GM19463 (cell line): Measurements from ENCODE around the gene PGAP3.

Experiments used
- ATAC-seq: cut with Tn5 transposase; IDR thresholded peaks from one replicate; pipeline ENCODE4 v1.9.1; 2021; ENCODE audit warnings: mild to moderate bottlenecking, moderate library complexity; ENCODE audit not compliant: unreplicated experiment

PGAP3 gene

DNA sequence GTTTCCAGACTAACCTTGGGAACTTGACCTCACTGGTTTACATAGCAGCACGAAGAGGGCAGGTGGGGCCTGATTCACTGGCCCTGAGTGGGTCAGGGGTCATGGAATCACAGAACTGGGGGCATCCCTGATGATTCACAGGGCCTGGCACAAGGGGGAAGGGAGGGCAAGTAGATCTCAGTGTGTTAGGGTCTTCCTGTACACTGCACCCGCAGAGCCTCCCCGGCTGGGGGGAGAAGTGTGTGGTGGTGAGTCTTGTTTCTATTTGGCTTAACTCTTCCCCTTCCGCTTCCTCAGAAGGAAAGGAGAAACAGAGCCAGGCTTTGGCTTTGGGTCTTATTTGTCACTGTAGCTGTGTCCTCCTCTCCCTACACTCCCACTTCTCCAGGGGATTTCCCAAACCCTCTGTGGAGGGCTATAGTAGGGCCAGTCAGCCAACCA lies 47.2 kb downstream of the PGAP3 start:
- no peak for ATAC-seq

DNA sequence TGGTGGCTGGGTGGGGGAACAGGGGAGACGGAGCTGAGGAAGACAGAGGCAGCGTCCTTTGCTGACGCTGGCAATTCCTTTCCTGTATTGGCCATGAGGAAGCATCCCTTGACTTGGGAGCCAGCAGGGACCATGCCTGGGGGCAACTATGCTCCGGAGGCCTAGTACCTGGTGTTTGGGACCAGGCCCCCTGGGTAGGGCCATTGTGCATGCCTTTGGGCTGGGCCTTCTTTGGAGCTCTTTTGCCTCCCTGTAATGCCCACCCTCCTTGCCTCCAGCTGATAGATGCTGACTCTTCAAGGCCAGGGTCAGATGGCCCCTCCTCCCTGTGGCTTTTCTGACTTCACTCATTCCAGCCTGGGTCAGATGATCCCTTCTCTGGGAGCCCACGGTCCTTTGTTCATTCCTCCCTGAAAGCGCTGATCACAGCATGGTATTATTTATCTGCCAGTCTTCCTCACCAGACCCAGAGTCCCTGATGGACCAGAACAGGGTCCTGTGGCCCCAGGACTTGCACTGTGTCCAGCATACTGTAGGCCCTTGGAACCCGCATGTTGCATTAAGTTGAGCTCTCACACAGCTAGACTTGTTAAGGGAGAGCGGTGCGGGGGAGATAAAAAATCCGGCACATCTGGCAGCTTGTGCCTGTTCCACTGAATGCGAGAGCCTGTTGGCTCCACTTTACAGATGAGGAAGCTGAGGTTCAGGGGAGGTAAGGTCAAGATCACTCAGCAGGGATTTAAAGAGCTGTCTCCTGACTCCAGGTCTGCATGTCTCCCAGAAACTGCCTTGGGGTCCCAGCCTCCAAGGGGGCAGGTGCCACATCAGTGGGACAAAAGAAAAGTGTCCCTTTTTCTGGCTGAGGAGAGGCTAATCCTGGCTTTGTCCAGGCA lies 48.0 kb downstream of the PGAP3 start:
- ATAC-seq: no peak

DNA sequence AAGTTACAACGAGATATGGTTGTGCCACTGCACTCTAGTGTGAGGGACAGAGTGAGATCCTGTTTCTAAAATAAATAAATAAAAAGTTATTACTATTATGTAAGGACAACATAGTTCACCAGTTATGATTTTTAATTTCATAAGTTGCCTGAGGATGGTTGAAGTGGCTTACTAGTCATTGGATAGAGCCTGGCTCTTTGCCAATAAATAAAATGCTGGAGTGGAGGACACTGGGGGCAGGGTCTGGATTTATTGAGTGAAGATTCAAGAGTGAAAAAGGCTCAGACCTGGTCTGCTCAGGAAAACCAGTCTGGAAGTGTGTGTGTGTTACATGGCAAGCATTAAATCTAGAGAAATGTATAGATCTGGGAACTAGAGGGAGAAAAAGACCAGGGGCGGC lies 48.8 kb downstream of the PGAP3 start:
- no peak for ATAC-seq

DNA sequence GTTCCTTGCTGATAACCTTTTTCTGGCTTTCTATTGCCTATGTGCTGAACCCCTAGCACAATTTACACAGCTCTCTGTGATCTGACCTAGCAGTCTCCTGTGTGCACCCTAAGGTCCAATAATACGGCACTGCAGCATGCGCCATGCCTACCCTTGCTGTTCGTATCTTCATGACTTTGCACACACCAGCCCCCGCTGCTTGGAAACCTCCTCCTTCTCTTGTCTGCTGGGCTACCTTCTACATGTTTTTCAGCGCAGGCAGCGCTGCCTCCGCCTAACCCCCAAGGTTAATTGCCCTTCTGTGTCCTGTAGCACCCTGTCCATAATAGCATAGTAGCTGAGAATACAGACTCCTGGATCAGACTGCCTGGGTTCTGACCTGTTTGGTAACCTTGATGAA lies 49.5 kb downstream of the PGAP3 start:
- no peak for ATAC-seq

DNA sequence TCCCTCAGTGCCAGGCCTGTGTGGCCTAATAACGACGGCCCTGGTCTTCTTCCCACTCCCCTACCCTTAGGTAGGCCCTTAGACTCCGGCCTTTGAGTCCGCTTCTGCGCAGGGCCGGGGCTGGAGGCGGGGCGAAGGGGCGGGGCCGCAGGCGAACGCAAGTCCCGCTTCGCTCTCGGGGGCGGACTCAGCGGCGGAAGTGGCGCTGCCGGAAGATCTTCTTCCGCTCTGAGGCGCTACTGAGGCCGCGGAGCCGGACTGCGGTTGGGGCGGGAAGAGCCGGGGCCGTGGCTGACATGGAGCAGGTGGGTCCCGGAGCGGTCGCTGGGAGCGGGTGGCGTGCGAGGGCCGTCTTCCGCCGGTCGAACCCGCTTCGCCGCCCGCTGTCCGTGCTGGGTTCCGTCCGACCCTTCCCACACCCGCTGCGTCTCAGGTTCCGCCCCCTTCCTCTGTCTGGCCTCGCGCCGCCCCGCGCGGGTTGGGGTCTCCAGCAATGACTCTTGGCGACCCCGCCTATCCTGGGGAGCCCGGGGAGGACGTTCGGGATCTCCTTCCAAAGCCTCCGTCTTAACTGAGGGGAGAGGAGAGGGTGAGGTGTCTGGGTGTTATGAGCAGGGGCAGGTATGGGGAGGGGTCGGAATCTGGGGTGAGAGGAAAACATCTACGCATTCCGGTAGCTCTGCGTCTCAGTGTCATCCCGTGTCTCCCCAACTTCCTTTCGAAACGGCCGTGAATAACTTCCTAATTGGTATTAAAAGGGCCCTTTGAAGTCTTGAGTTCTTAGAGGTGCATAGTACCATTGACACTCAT lies 50.7 kb downstream of the PGAP3 start, which contains the start of gene STARD3:
Gene STARD3 (plus strand): TSS at position 218 of the 810 bp plus-strand sequence. CDS start 16,388 bp downstream, outside the sequence.
- peak; percentile 77 for ATAC-seq

DNA sequence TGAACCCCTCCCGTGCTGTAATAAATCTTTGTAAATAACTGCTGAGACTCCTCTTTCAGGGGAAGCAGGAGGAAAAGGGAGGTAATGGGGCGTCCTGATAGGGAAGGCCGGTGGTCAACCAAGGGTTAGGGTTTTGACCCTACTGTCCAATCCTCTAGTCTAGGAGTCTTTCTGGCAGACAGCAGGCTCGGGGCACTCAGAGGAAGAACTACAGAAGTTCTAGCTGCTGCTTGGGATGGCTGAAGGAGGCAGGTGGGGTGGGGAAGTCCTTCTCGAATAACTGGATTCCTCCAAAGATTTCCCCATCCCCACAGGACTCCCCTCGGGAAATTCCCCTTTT lies 51.3 kb downstream of the PGAP3 start:
- ATAC-seq: peak; percentile 11

DNA sequence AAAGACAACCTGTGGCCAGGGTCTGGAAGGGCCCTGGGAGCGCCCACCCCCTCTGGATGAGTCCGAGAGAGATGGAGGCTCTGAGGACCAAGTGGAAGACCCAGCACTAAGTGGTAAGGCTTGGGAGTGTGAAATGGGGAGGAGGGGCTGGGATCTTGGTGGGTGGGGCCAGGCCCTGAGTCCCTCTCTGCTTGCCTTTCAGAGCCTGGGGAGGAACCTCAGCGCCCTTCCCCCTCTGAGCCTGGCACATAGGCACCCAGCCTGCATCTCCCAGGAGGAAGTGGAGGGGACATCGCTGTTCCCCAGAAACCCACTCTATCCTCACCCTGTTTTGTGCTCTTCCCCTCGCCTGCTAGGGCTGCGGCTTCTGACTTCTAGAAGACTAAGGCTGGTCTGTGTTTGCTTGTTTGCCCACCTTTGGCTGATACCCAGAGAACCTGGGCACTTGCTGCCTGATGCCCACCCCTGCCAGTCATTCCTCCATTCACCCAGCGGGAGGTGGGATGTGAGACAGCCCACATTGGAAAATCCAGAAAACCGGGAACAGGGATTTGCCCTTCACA lies 52.2 kb downstream of the PGAP3 start:
- ATAC-seq: no peak

DNA sequence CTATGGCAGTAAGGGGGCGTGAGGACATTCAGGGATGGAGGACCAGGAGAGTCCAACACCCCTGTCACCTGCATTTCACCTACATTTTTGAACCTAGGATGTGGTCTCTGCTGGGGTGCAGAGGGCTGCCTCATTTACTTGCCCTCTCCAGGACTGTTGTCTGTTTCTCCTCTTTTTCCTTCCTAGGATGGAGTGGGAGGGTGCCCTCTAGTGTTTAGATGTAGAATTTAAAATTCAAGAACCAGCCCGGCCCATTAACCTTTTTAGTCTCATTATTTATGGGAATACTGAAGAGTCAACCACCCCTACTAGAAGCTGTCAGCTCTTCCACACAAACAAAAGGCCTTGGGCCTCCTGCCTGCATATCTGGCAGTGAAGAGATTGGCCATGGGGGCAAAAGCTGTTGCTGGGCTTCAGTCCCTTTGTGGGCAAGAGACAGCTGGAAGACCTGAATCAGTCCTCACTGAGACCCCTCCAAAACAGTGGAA lies 53.4 kb downstream of the PGAP3 start:
- ATAC-seq: no peak

DNA sequence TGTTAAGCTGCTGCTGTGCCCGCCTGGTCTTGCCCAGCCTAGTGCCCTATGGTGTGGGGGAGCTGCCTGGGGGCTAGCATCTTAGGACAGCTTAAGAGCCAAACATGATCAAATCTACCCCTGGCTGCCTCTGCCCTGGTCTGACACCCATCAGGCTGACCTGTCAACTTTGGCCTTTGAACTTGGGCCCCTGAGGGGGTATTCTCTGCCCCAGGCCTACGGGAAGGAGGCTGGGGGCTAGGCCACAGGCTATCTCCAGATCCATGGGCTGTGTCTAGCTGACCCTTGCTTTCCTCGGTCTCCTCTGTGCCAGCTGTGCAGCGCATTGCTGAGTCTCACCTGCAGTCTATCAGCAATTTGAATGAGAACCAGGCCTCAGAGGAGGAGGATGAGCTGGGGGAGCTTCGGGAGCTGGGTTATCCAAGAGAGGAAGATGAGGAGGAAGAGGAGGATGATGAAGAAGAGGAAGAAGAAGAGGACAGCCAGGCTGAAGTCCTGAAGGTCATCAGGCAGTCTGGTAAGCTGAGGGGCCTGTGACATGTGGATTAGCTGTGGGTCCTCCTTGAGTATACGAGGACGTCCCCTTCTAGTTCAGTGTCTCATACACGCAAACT lies 54.2 kb downstream of the PGAP3 start:
- ATAC-seq: no peak

DNA sequence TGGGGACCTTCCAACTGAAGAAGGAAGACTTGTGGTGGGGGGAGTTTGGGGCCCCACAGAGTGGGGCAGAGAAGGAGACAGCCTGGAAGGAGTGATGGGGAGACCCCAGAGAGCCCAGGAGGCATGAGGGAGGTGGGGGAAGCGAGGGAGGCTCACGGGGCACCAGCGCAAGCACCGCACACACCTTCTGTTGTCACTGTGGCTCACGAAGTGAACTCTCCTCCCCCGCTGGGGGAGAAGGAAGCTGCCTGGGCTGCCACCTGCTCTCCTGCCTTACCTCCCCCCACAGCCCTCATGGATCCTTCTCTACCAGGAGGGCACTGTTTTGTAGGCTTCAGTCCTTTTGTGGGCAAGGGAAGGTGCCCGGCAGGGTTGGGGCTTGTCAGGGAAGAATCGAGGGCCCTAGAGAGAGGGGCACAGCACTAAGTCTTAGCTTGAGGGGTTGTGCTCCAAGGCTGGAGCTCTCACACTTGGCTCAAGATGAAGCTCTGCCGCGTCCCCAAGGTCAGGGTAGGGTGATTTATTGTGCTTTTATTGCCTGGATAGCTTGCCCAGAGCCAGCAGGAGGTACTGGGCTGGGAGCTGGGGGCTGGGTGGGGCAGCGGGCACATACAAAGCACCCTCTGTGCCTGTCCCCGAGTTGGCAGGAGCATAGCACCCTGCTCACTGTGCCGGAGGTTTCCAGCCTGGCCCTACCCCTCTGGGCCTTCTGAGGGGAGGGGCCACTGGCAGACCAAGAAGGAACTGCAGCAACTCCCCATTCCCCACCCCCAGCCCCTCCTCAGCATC lies 55.5 kb downstream of the PGAP3 start:
- ATAC-seq: no peak

DNA sequence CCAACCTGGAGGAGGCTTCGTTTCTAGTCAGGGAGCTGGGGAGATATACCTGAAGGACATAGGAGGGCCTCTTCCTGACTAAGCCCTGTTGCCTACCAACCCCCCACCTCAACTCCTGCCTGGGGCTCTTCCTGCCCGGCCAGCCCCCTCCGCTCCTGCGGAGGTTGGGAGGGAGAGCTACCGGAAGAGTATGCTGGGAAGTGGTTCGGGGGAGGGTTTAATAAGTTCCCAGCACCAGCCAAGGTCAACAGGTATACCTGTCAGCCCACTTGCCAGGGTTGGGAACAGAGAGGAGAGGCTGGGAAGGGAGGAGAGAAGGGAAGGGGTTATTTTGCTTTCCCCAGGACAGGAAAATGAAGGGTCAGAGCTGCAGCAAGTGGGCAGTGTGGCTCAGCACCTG lies 56.5 kb downstream of the PGAP3 start:
- ATAC-seq: no peak

DNA sequence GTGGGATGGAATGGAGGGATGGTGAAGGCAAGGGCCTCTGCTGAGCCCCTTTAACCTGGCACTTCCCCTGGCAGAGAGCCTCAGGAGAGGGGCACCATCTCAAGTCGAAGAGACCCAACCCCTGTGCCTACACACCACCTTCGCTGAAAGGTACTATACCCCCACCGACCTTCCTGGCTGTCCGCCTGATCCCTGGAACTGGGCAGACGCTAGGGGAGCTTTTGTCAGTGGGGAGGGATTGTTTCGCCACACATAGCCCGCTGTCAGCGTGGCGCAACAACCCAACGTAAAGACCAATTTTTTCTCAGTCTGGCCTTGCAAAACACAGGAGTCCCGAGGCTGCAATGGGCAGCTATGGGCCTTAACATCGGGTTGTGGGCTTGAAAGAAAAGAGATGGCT lies 58.0 kb downstream of the PGAP3 start:
- ATAC-seq: no peak

DNA sequence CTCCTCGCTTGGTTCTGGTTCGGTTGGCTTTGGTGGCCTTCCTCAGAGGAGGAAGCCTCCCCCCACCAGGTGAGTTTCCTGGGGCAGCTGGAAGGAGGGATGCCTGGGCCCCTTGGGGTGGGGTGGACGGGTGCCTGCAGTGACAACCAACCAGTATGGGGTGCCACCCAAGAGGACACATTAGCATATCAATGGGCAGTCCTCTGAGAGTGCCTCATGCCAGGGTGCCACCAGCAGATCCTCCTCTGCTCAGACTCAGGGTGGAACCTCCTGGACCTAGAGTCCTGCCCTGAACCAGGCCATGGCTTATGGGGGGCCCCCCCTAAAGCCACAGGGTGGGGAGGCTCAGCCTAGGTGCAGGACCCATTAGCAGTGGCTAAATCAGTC lies 58.4 kb downstream of the PGAP3 start:
- no peak for ATAC-seq

DNA sequence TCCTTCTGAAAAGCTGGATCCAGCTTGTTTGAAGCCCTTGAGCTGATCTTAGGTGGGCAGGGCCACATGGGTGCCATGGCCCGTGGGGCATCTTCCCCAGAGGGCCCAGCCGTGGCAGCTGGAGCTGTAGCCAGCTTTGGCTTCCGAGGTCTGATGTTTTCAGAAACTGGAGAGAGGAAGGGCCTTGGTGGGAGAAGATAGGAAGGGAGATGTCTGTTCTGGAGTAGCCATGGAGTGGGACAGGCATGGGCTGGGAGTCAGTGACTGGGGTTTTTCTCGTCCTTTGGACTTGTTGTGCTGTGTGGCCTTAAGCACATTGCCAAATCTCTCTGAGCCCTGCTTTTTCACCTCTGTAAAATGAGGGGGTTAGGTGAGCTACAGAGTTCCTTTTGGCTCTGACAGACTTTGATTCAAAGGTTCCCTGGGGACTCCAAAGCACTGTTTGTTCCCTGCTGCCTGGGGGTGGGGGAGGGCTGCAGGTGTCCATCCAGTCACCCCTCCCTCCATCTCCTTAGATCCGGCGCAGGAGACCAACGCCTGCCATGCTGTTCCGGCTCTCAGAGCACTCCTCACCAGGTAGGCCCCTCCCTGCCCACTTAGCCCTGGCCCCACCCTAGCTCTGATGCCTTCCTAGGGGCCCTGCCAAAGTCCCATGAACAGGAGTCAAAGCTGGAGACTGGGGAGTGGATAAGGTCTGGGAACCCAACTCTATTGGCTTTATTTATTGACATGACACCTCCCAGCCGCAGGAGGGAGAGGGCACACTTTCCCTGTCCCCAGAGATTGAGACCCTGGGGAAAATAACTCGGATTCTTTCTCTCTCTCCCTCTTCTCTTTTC lies 59.0 kb downstream of the PGAP3 start:
- ATAC-seq: no peak

DNA sequence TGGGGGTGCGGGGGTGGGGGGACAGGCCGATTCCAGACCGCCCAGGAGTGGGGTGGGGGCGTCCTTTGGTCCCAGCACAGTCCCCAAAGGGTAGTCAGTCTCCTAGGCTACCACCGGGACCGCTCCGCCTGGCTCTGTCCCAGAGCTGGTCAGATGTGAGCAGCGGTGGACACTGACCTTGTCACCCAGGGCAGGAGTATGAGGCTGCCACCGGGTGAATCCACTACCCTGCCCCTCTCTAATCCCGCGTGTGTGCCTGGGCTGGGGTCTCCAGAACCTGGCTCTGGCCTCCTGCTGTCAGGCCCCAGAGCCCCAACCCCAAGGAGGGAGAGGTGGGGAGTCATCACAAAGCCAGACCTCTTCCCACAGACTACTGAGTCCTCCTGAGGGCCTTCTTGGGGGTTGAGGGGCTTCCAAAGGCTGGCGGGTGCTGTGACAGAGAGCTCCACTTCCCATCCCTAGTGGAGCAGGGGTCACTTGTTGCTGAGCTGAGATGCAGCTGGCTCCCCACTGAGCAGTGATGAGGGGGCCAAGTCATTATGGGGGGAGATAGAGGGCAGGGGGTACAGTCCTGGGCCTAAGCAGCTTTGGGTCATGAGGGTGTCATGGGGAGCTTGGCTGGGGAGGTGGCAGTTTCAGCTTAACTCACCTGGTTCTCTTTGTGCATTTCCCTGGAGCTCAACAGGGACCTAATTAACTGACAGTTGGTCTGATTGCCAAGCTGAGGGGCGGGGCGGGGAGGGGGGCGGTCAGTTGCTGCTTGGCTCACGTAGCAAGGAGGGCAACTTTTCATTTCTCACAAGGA lies 59.9 kb downstream of the PGAP3 start:
- ATAC-seq: no peak

DNA sequence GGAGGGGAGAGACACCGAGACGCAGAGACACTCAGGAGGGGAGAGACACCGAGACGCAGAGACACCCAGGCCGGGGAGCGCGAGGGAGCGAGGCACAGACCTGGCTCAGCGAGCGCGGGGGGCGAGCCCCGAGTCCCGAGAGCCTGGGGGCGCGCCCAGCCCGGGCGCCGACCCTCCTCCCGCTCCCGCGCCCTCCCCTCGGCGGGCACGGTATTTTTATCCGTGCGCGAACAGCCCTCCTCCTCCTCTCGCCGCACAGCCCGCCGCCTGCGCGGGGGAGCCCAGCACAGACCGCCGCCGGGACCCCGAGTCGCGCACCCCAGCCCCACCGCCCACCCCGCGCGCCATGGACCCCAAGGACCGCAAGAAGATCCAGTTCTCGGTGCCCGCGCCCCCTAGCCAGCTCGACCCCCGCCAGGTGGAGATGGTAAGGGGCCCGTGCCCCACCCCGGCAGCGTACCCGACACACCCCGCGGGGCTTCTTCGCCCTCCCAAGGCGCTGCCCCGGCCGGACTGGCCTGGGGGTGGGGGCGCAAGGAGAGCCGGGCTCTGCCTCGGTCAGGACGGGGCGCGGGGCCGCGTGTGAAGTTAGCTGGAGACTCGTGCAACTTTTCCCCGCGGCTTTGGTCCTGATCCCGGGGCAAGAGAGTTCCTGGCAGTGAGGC lies 60.7 kb downstream of the PGAP3 start:
- no peak for ATAC-seq

DNA sequence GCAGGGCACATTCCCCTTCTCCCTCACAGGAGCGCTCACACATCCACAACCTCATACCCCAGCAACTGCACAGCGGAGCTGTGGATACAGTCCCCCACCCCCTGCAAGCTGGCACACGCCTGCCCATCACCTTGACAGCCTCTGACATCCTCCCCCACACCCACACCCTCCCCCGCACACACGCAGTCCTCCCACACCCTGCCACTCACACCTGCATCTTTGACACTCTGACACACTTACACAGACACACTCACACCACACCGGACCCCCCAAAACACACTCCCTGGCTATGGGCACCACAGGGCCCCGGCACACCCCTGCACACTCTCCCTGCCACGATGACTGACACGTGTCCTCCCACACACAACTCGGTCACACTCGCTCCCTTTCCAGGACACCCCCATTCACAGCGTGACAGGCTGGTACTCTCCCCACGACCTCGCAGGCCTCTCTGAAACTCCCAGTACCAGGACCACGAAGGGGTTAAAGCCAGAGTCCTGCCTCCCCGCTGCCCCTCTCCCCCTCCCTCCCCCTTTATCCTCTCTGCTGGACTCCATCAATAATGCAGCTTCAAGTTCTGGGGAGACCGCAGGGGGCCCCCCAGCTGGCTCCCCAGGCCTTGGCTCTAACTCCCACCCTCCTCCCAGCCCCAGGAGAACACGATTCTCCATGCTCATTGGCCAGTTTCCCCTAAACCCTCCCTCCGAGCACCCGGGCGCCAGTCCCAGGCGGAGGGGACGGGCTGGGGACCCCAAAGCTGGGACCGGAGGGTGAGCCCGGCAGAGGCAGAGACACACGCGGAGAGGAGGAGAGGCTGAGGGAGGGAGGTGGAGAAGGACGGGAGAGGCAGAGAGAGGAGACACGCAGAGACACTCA lies 61.4 kb downstream of the PGAP3 start, which contains the start of gene PPP1R1B:
Gene PPP1R1B (plus strand): TSS at position 782 of the 876 bp plus-strand sequence. CDS start 441 bp downstream, outside the sequence.
- no peak for ATAC-seq
